ENCODE data around the gene SLC22A23.
"Not testable (repeated sequence)": the region's sequence is repeated elsewhere in the genome, so short reads cannot be mapped to it uniquely, and the experiment has no call there.

SLC22A23 gene

GRCh38 chr6:3259491-3259958, 197.3 kb downstream of the SLC22A23 start:
- DNase-seq = peak; percentile 45

DNA sequence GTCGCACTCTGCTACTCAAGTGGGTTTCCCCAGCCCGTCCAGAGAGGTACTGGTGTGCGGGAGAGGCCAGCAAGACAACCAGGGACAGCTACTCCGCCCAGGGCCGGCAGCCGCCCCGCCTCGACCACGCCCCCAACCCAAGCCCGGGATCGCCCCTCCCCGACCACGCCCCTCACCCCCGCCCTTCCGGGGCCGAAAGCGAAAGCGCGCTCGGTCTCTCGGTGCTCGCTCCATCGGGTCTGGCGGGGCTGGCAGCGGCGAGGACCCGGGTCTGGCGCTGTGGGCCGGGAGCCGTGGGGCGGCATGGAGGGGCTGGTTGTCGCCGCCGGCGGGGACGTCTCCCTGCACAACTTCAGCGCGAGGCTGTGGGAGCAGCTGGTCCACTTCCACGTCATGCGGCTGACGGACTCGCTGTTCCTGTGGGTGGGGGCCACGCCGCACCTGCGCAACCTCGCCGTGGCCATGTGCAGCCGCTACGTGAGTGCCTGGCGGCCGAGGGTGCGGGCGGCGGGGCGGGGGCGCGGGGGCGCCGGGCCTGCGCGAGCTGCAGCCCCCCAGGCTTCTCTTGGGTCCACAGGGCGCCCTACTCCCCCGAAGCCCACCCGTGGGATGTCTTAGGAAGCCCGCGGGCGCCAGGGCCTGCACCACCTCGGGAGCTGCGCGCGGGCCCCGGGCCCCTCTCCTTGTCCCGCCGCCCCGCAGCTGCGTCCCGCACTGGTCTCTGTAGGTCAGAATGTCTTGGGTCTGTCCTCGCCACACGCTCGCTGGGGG, 197.9 kb downstream of the SLC22A23 start, which contains the start of gene PSMG4:
PSMG4 (plus strand) TSS at position 228 of the 771 bp plus-strand sequence; CDS start at position 304, 76 bp downstream.
- DNase-seq = peak; percentile 97 to 98

DNA sequence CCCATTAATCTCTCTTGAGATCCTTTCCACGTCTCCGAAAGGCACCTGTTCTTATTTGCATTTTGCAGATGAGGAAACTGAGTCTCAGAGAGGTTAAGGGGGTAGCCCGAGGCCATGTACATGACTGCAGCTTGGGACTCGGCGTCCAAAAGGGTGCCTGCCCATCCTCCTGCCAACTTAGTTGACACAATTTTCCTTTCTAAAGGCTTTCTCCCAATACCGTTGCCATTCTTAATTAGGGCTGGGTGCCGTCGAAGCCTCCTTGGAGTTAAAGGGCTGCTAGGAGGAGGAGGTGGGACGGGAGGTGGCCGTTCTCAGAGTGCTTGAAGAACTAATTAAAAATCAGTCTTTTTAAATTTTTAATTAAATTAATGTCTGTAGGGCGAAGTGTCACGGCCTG, 198.6 kb downstream of the SLC22A23 start:
- DNase-seq = no peak

DNA sequence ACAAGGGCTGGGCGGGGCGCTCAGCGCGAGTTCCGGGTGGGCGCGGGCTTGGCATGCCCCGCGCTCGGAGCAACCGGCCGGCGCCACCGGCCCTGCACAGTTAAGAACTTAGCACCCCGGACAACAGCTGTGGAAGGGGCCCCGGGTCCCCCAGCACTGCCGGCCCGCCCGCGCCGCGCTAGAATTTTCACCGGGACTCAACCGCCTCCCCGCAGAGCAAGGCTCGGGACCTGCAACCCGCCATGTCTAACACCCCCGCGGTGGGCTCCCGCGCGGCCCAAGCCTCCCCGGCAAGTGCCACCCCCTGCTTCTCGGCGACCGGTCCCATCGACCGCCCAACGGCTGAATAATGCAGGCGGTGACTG, 203.3 kb downstream of the SLC22A23 start:
- no peak for DNase-seq

GRCh38 chr6:3252861-3253596, 203.8 kb downstream of the SLC22A23 start:
- DNase-seq = no peak

DNA sequence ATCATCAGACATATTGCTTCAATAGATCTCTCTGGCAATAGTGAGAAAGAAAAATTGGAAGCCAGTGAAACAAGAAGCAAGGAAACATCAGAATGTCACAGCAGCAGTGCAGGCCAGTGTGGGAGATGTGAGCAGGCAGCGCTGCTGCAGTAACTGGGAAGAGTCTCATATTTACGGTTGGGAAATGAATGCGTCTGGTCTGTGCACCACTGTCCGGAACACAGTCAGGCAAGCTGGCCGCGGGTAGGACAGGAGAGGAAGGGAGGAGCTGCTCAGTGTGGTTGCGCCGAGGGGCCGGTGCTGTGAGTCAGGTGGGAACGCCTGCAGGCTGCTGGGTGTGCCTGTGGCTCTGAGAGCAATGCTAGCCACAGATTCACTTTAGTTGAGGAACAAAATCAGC, 204.5 kb downstream of the SLC22A23 start:
- DNase-seq = no peak

GRCh38 chr6:3251462-3252314, 205.2 kb downstream of the SLC22A23 start:
- peak; percentile 85 to 87 for DNase-seq

GRCh38 chr6:3250231-3250675, 206.6 kb downstream of the SLC22A23 start:
- DNase-seq = no peak

GRCh38 chr6:3249821-3250220, 207.0 kb downstream of the SLC22A23 start:
- no peak for DNase-seq

GRCh38 chr6:3247255-3248146, 209.3 kb downstream of the SLC22A23 start:
- no peak for DNase-seq

DNA sequence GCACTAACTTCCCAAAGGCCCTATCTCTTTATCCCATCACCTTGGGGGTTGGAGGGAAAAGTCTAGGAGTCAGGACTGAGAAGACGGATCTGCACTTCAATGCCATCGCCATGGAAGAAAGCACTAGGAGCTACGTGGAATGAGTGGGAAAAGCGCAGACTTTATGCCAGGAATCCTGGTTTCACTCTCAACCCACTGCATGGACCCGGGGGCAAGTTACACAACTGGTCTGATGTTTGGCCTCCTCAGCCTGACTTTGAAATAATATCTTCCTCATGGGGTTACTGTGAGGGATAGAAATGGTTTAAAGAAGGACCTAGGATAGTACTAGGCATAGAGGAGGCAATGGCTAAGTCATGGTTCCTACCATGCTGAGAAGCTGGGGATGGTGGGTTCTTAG, 211.6 kb downstream of the SLC22A23 start:
- no peak for DNase-seq

- not testable (repeated sequence) for DNase-seq
Measured at GRCh38 chr6:3244832-3245161, 212.1 kb downstream of the SLC22A23 start.

DNA sequence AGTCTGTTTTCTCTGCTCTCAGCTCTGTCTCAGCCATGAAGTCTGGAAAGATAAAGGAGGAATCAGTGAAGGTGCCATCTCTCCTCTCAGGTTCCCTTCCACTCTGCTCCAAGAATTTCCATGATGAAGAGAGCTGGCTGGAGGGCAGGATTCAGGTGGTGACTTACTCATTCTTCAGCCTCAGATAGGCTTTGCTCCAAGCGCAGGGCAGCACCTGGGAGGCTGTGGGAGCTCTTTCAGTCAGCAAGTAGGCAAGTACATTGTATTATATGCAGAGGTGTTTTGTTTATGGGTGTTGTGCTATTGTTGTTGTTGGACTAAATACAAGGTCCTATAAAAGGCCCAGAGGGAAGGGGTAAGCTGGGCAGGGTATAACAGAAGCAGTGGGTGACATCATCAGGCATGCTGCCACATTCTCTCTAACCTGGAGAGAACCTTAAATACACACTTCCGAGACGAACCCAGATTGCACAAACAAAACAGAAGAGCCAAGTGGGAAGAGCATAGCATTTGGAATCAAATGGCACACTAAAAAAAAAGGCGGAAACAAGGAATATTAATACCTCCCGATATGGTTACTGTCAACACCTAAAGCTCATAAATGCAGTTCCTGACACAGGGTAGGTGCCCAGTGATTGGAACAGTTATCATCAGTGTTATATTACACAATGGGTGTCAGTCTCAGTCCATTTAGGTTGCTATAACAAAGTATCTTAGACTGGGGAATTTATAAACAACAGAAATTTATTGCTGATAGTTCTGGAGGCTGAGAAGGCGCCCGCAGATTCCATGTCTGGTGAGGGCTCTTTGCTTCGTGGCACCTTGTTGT, 212.6 kb downstream of the SLC22A23 start:
- no peak for DNase-seq

- DNase-seq = no peak
Measured at GRCh38 chr6:3242768-3243167, 214.1 kb downstream of the SLC22A23 start.

GRCh38 chr6:3241745-3242144, 215.1 kb downstream of the SLC22A23 start:
- not testable (repeated sequence) for DNase-seq

GRCh38 chr6:3240595-3240994, 216.3 kb downstream of the SLC22A23 start:
- DNase-seq = no peak

DNA sequence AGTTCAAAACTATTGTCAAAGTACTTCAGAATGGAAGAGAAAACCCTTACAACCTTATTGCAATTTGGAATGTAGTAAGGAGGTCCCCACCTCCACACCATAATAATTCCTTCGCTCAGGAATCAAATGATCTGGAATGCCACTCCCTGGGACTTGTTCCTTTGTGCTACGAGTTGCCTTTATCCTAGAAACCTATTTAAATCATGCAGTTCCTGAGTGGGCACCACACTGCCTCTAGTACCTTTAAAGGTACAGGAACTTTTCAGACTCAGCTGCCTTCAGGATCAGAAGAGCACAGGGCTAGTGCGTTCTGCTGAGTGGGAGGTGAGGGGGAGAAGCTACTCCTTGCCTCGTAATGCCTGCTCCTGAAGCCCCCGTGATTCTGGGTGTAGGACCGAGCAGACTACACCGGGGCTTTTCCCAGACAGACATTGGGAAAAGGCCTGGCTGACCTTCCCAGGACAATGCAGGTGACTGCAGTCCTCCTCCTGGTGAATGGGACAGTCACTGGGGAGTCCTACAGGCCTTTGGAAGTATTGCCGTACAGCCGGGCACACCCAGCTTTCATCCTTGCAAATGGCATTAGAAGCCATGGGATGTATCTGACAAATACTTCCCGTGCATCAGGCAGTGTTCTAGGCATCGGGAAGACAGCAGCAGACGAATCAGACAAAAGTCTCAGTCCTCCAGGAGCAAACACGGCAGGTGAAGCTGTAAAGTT, 217.6 kb downstream of the SLC22A23 start:
- no peak for DNase-seq

DNA sequence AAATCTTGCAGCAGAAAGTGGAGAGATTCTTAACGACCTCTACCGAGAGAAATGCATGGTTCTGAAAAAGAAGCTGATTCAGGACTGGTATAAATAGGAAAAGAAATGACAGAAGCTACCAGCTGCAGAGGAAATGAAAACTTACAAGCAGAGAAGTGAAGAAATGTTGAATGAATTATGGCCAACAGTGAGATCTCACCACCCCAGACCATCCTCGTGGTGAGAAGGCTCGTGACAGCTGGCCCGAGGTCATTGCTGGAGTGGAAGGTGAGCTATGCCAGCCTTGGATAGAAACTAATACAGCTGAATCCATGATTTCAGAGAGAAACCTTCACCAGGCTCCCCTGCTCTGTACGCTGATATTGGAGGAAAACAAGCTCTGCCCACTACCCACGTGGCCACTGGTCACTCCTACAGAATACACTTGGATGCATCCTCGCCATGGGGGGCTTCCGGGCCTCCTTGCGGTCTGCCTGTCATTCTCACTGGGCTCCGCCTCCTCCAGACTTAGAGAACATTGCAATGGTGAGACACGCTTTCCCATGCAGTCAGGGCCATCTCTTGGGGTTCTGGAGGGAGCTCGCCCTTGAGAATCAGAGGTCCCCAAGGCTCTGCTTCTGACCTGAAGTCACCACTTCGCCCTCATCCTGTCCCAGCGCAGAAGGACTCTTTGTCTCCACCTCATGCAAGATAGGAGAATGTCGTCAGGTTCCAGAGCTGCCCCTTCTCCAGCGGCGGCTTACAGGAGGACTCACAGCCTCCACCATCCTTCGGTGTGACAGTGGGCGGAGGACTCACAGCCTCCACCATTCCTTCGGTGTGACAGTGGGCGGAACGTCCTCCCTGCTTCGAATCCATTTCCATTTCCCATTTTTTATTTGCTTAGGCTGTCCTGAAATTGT, 218.8 kb downstream of the SLC22A23 start:
- no peak for DNase-seq

DNA sequence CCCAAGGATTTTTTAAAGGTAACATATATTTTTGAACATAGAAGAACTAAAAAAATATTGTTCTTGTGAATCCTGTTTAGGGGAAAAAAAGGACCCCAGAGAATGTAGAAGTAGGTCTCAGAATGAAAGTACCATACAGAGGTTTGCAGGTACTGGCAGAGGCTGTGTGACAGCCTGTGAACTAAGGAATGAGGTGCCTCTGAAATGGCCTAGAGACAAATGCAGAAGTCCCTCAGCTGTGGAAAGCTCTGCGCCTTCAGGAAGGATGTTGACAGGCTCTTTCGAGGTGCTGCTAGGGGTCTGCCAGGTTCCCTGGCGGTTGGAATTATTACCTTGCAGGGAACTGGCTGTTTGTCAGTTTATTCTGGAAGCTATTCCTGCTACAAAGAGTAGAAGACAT, 220.8 kb downstream of the SLC22A23 start:
- DNase-seq = no peak
